A549 (cell line): ENCODE measurements around the gene RUNX2. TPM values are rescaled to one million over a fixed set of nuclear protein-coding genes. Genes with fewer than 3 reads are reported as not detected.

Experiments used
- ATAC-seq, 2 experiments: fragments of 200-7000 bp in 1 of 2; fragments of >200 bp in 1 of 2; cut with Nextera tagmentation in 1 of 2; cut with Tn5 transposase in 1 of 2; 3 replicates each; pipeline versions ENCODE4 v1.8.0 to v1.9.1; 2018 to 2020; ENCODE audit warnings: mild to moderate bottlenecking in 1 of 2, moderate library complexity in 1 of 2
- CTCF ChIA-PET: fragments of 300-600 bp; sonication (Branson Sonifier 250); formaldehyde crosslinking; extraction: SDS; loops from one replicate; lab custom pipeline; 2021; ENCODE audit warnings: antibody characterized with exemption, inconsistent platforms; lab: Yijun Ruan, JAX
- POLR2A ChIA-PET: fragments of 350-600 bp; formaldehyde crosslinking; extraction: SDS; loops from one replicate; lab custom pipeline; 2021; ENCODE audit warnings: antibody characterized with exemption, inconsistent platforms; lab: Yijun Ruan, JAX
- DNase-seq, 2 experiments: peaks; one replicate each; pipeline versions ENCODE4 v3.0.0 to v3.0.0-alpha.2; 2011 to 2016; ENCODE audit warnings: low read depth in 1 of 2, low spot score in 1 of 2
- FAIRE-seq: peaks from 2 replicates; lab custom pipeline; 2011; peaks lifted over from hg19 to GRCh38; lab: Jason Lieb, UNC
- H3K27ac ChIP-seq, 2 experiments: fragments of >200 bp; sonication (Bioruptor Twin); formaldehyde crosslinking; 3 replicates each; pipeline ENCODE4 v1.5.1; 2016 to 2017
- H3K4me1 ChIP-seq: fragments of >200 bp; sonication (Bioruptor Twin); formaldehyde crosslinking; 3 replicates; pipeline ENCODE4 v1.6.1; 2016
- H3K4me2 ChIP-seq: fragments of >200 bp; sonication (Bioruptor Twin); formaldehyde crosslinking; 3 replicates; pipeline ENCODE4 v1.6.1; 2016
- H3K4me3 ChIP-seq: fragments of >200 bp; sonication (Bioruptor Twin); formaldehyde crosslinking; 3 replicates; pipeline ENCODE4 v1.5.1; 2016
- H3K9me3 ChIP-seq: fragments of >200 bp; sonication (Bioruptor Twin); formaldehyde crosslinking; 3 replicates; pipeline ENCODE4 v1.6.1; 2016
- ATOH8 ChIP-seq: fragments of 250-450 bp; sonication (Bioruptor Pico); IDR thresholded peaks from 2 replicates; pipeline ENCODE4 v1.5.0; 2020; ENCODE audit warnings: low read depth, mild to moderate bottlenecking, moderate library complexity
- BHLHE40 ChIP-seq: IDR thresholded peaks from 2 replicates; pipeline ENCODE4 v1.6.1; 2012; ENCODE audit warnings: low read depth, low read length, inconsistent platforms
- CBX2 ChIP-seq: fragments of 200-600 bp; sonication (generic); IDR thresholded peaks from 2 replicates; pipeline ENCODE4 v1.6.1; 2016; ENCODE audit warnings: low read depth, mild to moderate bottlenecking, borderline replicate concordance
- CEBPB ChIP-seq, 2 experiments: fragments of >200 bp in 1 of 2; sonication (Bioruptor Twin) in 1 of 2; formaldehyde crosslinking in 1 of 2; IDR thresholded peaks; 2 replicates each; pipeline ENCODE4 v1.6.1; 2012 to 2016
- CTCF ChIP-seq: fragments of >200 bp; sonication (Bioruptor Twin); formaldehyde crosslinking; IDR thresholded peaks from 3 replicates; pipeline ENCODE4 v1.5.1; 2016
- EHF ChIP-seq: fragments of 250-450 bp; sonication (Bioruptor Pico); IDR thresholded peaks from 2 replicates; pipeline ENCODE4 v1.5.0; 2020; ENCODE audit warnings: mild to moderate bottlenecking
- ELK1 ChIP-seq: fragments of 150-350 bp; IDR thresholded peaks from 2 replicates; pipeline ENCODE4 v1.6.1; 2014; ENCODE audit warnings: low read depth, mild to moderate bottlenecking, low read length
- EP300 ChIP-seq, 2 experiments: fragments of >200 bp; sonication (Bioruptor Twin); formaldehyde crosslinking; IDR thresholded peaks; 2 replicates in 1 of 2; 3 replicates in 1 of 2; pipeline ENCODE4 v1.6.1; 2016 to 2017
- HDAC2 ChIP-seq: fragments of 200-600 bp; sonication (generic); IDR thresholded peaks from 2 replicates; pipeline ENCODE4 v1.6.1; 2016
- HEYL ChIP-seq: fragments of 250-450 bp; sonication (Bioruptor Pico); IDR thresholded peaks from 2 replicates; pipeline ENCODE4 v1.8.0; 2021; ENCODE audit warnings: mild to moderate bottlenecking, moderate library complexity
- HMGXB4 ChIP-seq: fragments of 250-450 bp; sonication (Bioruptor Pico); IDR thresholded peaks from 2 replicates; pipeline ENCODE4 v1.5.0; 2021; ENCODE audit warnings: mild to moderate bottlenecking, moderate library complexity, borderline replicate concordance
- HOXA7 ChIP-seq: fragments of 250-450 bp; sonication (Bioruptor Pico); IDR thresholded peaks from 2 replicates; pipeline ENCODE4 v1.5.0; 2020; ENCODE audit warnings: mild to moderate bottlenecking, moderate library complexity
- JUN ChIP-seq, 2 experiments: fragments of >200 bp; sonication (Bioruptor Twin); formaldehyde crosslinking; IDR thresholded peaks; 2 replicates in 1 of 2; 3 replicates in 1 of 2; pipeline ENCODE4 v1.6.1; 2016 to 2017
- KDM1A ChIP-seq: fragments of 200-600 bp; sonication (generic); IDR thresholded peaks from 2 replicates; pipeline ENCODE4 v1.6.1; 2016; ENCODE audit warnings: low read depth, mild to moderate bottlenecking
- MAFK ChIP-seq: fragments of 450-650 bp; IDR thresholded peaks from 2 replicates; pipeline ENCODE4 v1.6.1; 2014; ENCODE audit not compliant: partially characterized antibody
- MAZ ChIP-seq: fragments of 150-350 bp; IDR thresholded peaks from 2 replicates; pipeline ENCODE4 v1.6.1; 2014; ENCODE audit warnings: antibody characterized with exemption, low read depth, low read length, borderline replicate concordance
- MYC ChIP-seq: IDR thresholded peaks from 2 replicates; pipeline ENCODE4 v1.6.1; 2012; ENCODE audit warnings: mild to moderate bottlenecking, inconsistent platforms, low read length, improper control_type of control experiment, borderline replicate concordance
- NR3C1 ChIP-seq: fragments of >200 bp; sonication (Bioruptor Twin); formaldehyde crosslinking; IDR thresholded peaks from 3 replicates; pipeline ENCODE4 v1.6.1; 2017
- RAD21 ChIP-seq, 2 experiments: fragments of >200 bp in 1 of 2; sonication (Bioruptor Twin) in 1 of 2; formaldehyde crosslinking in 1 of 2; IDR thresholded peaks in 1 of 2; conservative IDR thresholded peaks in 1 of 2; 2 replicates in 1 of 2; 3 replicates in 1 of 2; pipeline ENCODE4 v1.6.1; 2012 to 2018; ENCODE audit warnings: inconsistent platforms in 1 of 2
- RARB ChIP-seq: fragments of 250-450 bp; sonication (Bioruptor Pico); IDR thresholded peaks from 2 replicates; pipeline ENCODE4 v1.8.0; 2021; ENCODE audit warnings: mild to moderate bottlenecking, moderate library complexity
- REST ChIP-seq: fragments of 200-600 bp; sonication (generic); IDR thresholded peaks from 2 replicates; pipeline ENCODE4 v1.6.1; 2016; ENCODE audit warnings: antibody characterized with exemption, mild to moderate bottlenecking, moderate library complexity
- RFX5 ChIP-seq: fragments of 450-650 bp; IDR thresholded peaks from 2 replicates; pipeline ENCODE4 v1.7.1; 2014; ENCODE audit warnings: antibody characterized with exemption, mild to moderate bottlenecking, moderate library complexity
- TFCP2L1 ChIP-seq: fragments of 250-450 bp; sonication (Bioruptor Pico); IDR thresholded peaks from 2 replicates; pipeline ENCODE4 v1.5.0; 2021; ENCODE audit warnings: mild to moderate bottlenecking
- TP53 ChIP-seq: fragments of 250-450 bp; sonication (Bioruptor Pico); IDR thresholded peaks from 2 replicates; pipeline ENCODE4 v1.5.0; 2021; ENCODE audit warnings: mild to moderate bottlenecking, moderate library complexity
- ZFP36 ChIP-seq: fragments of 450-650 bp; IDR thresholded peaks from 2 replicates; pipeline ENCODE4 v1.6.1; 2014; ENCODE audit warnings: borderline replicate concordance; ENCODE audit not compliant: partially characterized antibody
- WGBS: methylation state at CpG from one replicate; pipeline ENCODE4 v1.1.6; 2017; ENCODE audit errors: missing lambda C conversion rate; 5-methylcytosine and 5-hydroxymethylcytosine counted together
- polyA plus RNA-seq, 4 experiments: library from polyadenylated mRNA; depleted of rRNA in 3 of 4; stranded (reverse); fragments of >200 nt; fragmentation: RNase III in 1 of 4; extraction: RNeasy Plus Mini Kit Qiagen cat#74134 plus additional on column Dnase treatment in 1 of 4; gene quantifications; 2 replicates in 3 of 4; 3 replicates in 1 of 4; pipeline ENCODE4 v1.2.3, GENCODE V29; 2011 to 2017

RUNX2 gene
- polyA plus RNA-seq, 2 of the 4 experiments (the other 2 are of a cell fraction) = 0.13 to 0.83 TPM

GRCh38 chr6:45438849-45439406 lies 110.8 kb downstream of the RUNX2 start:
- no peak for TF ChIP-seq JUN (IDR thresholded peaks at IDR 0.05)
- no peak for TF ChIP-seq RFX5
- TF ChIP-seq RARB = no peak
- no peak for TF ChIP-seq NR3C1
- TF ChIP-seq CTCF = no peak
- no peak for TF ChIP-seq TFCP2L1 (CRISPR knock-in tag)
- TF ChIP-seq ATOH8 (CRISPR knock-in tag) = no peak
- TF ChIP-seq MAFK = no peak
- TF ChIP-seq ELK1 = no peak
- TF ChIP-seq REST = no peak
- no peak for TF ChIP-seq RAD21 (conservative IDR thresholded peaks at IDR 0.05 in 1 of 2, IDR thresholded peaks at IDR 0.05 in 1 of 2)
- no peak for TF ChIP-seq HEYL
- TF ChIP-seq ZFP36 = no peak
- no peak for TF ChIP-seq MYC
- no peak for TF ChIP-seq CEBPB (IDR thresholded peaks at IDR 0.05)
- ATAC-seq = no peak

GRCh38 chr6:45439459-45439858 lies 111.3 kb downstream of the RUNX2 start:
- H3K4me2 ChIP-seq = no peak overlapping the region
- no peaks in the 10 kb centered on the region for H3K9me3 ChIP-seq
- FAIRE-seq (no peak), DNase-seq (no peak), ATAC-seq (no peak)
- ChIA-PET POLR2A (no interaction called here), CTCF (interaction anchor here (1.2 to 2.6 kb wide), 3 partner anchors 14 to 964 kb away, joined by 3 to 9 read pairs (median 4); no protein-coding TSS in a partner anchor)
- H3K4me1 ChIP-seq = peaks cover 35% of the 10 kb centered on the region
- no peak overlapping the region for H3K4me3 ChIP-seq
- peak overlapping the region in 1 of 2 experiments; percentile 42; a peak in 2 of 6 replicates for H3K27ac ChIP-seq
- WGBS = 98% methylated on average over 6 of the region's 6 CpGs
- TF ChIP-seq KDM1A (no peak), HMGXB4 (CRISPR knock-in tag) (no peak), CTCF (no peak), HDAC2 (no peak), BHLHE40 (no peak), HEYL (no peak), EP300 (IDR thresholded peaks at IDR 0.05) (no peak), HOXA7 (CRISPR knock-in tag) (no peak), MAZ (no peak), TP53 (CRISPR knock-in tag) (no peak), EHF (CRISPR knock-in tag) (no peak), CBX2 (no peak)

More at GRCh38 chr6:45438849-45439406, 110.8 kb downstream of the RUNX2 start:
- DNase-seq (no peak), FAIRE-seq (no peak)
- Histone ChIP-seq H3K9me3 (no peaks in the 10 kb centered on the region), H3K4me3 (no peak overlapping the region), H3K27ac (peak overlapping the region in 1 of 2 experiments; percentile 42; a peak in 2 of 6 replicates), H3K4me2 (peak overlapping the region; percentile 34), H3K4me1 (peaks cover 36% of the 10 kb centered on the region)
- ChIA-PET POLR2A (no interaction called here), CTCF (interaction anchor here (1.2 to 2.6 kb wide), 4 partner anchors 14 to 964 kb away, joined by 3 to 9 read pairs (median 5); no protein-coding TSS in a partner anchor)
- WGBS = 100% methylated on average over 1 of the region's 1 CpG
